NT2/D1 (cell line): ENCODE results near the gene BCAS3.

Experiments
- SUZ12 ChIP-seq: IDR thresholded peaks from 2 replicates; pipeline ENCODE4 v1.6.1; 2011; ENCODE audit not compliant: insufficient read length, insufficient read depth; ENCODE audit errors: extremely low read depth
- ZNF274 ChIP-seq: IDR thresholded peaks from 2 replicates; pipeline ENCODE4 v1.6.1; 2011; ENCODE audit warnings: mild to moderate bottlenecking, low read depth, low read length

DNA sequence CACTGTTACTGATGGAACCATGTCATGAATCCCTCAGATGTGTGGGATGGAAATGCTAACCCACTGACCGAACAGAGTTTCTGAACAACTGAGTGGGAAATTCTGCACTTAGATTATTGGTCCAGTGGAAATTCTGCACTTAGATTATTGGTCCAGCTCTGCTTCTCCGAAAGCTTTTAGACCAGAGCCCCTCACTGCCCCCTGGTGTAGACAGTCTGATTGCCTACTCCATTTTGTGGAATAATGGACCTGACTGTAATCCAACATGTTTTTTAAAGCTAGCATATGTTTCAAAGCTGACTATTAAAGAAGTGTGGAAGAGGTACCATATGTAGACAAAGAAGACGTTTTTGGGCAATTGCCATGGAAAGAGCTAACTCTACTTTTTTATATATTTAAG lies 671.7 kb downstream of the BCAS3 start:
- TF ChIP-seq SUZ12 (no peak), ZNF274 (no peak)
